K562 (cell line): ENCODE results near the gene RFESD. TPM values are rescaled to one million over a fixed set of nuclear protein-coding genes. Genes with fewer than 3 reads are reported as not detected.

Experiments
- ATAC-seq: fragments of 200-7000 bp; cut with Tn5 transposase; 3 replicates; pipeline ENCODE4 v1.9.1; 2020; ENCODE audit warnings: moderate library complexity
- BruUV-seq: library from RNA; stranded (reverse); fragments of 400-500 nt; replicated peaks from 2 replicates; lab custom pipeline; 2021; lab: Mats Ljungman, UMichigan
- CTCF ChIA-PET: fragments of 300-600 bp; formaldehyde crosslinking; extraction: SDS; loops from one replicate; lab custom pipeline; 2021; ENCODE audit warnings: low intra/inter-chr PET ratio; lab: Yijun Ruan, JAX
- POLR2A ChIA-PET: fragments of 300-600, 350-650 bp; sonication (Branson Sonifier 250); formaldehyde crosslinking; extraction: SDS; loops from one replicate; lab custom pipeline; 2021; ENCODE audit warnings: antibody characterized with exemption, inconsistent platforms; lab: Yijun Ruan, JAX
- DNase-seq, 4 experiments: peaks; one replicate each; pipeline versions ENCODE4 v3.0.0 to v3.0.0-alpha.2; 2011 to 2018; ENCODE audit warnings: low spot score in 3 of 4, mixed read lengths in 3 of 4; ENCODE audit errors: extremely low read depth in 1 of 4
- FAIRE-seq: peaks from 2 replicates; lab custom pipeline; 2011; peaks lifted over from hg19 to GRCh38; lab: Jason Lieb, UNC
- H2AFZ ChIP-seq: 2 replicates; pipeline ENCODE4 v1.6.0; 2011; ENCODE audit warnings: low read depth, low read length, control low read depth, inconsistent platforms
- H3K27ac ChIP-seq: fragments of 200-600 bp; 3 replicates; pipeline ENCODE4 v1.8.0; 2011; ENCODE audit warnings: low read depth, mild to moderate bottlenecking, control low read depth, inconsistent platforms, low read length, moderate library complexity, mixed read lengths; ENCODE audit errors: extremely low read depth
- H3K27me3 ChIP-seq, 2 experiments: fragments of 300-600 bp in 1 of 2; 2 replicates in 1 of 2; 3 replicates in 1 of 2; pipeline versions ENCODE4 v1.6.0 to v1.8.0; 2011; ENCODE audit warnings: inconsistent platforms in 2 of 2, low read length in 2 of 2, mild to moderate bottlenecking in 1 of 2, mixed read lengths in 1 of 2, moderate library complexity in 1 of 2; ENCODE audit not compliant: control insufficient read depth in 2 of 2, insufficient read depth in 2 of 2
- H3K36me3 ChIP-seq: fragments of 300-600 bp; 3 replicates; pipeline ENCODE4 v1.8.0; 2011; ENCODE audit warnings: mild to moderate bottlenecking, low read length, inconsistent platforms; ENCODE audit not compliant: control insufficient read depth, insufficient read depth
- H3K4me1 ChIP-seq, 2 experiments: fragments of 200-600 bp in 1 of 2; replicated peaks in 1 of 2; 2 replicates in 1 of 2; 3 replicates in 1 of 2; pipeline versions ENCODE4 v1.5.1 to v1.8.0; 2011; ENCODE audit warnings: inconsistent platforms in 2 of 2, low read length in 2 of 2, mild to moderate bottlenecking in 1 of 2, mixed read lengths in 1 of 2, moderate library complexity in 1 of 2; ENCODE audit not compliant: control insufficient read depth in 2 of 2, insufficient read depth in 2 of 2
- H3K4me2 ChIP-seq: 2 replicates; pipeline ENCODE4 v1.6.1; 2011; ENCODE audit warnings: low read length, control low read depth, inconsistent platforms, mixed read lengths; ENCODE audit not compliant: insufficient read depth
- H3K4me3 ChIP-seq: fragments of 200-600 bp; sonication (generic), shearing (Covaris generic); 2 replicates; pipeline ENCODE4 v1.5.1; 2016; ENCODE audit warnings: control low read depth, inconsistent platforms
- H3K79me2 ChIP-seq: fragments of 200-600 bp; 3 replicates; pipeline ENCODE4 v1.8.0; 2011; ENCODE audit warnings: low read length, inconsistent platforms; ENCODE audit not compliant: control insufficient read depth, insufficient read depth
- H3K9ac ChIP-seq, 2 experiments: 2 replicates each; pipeline versions ENCODE4 v1.6.0 to v1.6.1; 2011; ENCODE audit warnings: low read depth in 2 of 2, low read length in 2 of 2, control low read depth in 1 of 2, inconsistent platforms in 1 of 2, mild to moderate bottlenecking in 1 of 2, mixed read lengths in 1 of 2; ENCODE audit not compliant: insufficient read depth in 1 of 2
- H3K9me1 ChIP-seq: one replicate; pipeline ENCODE4 v1.6.0; 2011; ENCODE audit warnings: inconsistent platforms, mild to moderate bottlenecking, low read length, moderate library complexity; ENCODE audit not compliant: control insufficient read depth, insufficient read depth
- H3K9me3 ChIP-seq: replicated peaks from 2 replicates; pipeline ENCODE4 v1.5.1; 2011; ENCODE audit warnings: low read depth, low read length, inconsistent platforms; ENCODE audit not compliant: control insufficient read depth, insufficient read depth
- H4K20me1 ChIP-seq: replicated peaks from 2 replicates; pipeline ENCODE4 v1.6.1; 2011; ENCODE audit warnings: low read length, inconsistent platforms, mixed read lengths; ENCODE audit not compliant: control insufficient read depth, insufficient read depth
- C11orf30 ChIP-seq: fragments of 450-650 bp; IDR thresholded peaks from 2 replicates; pipeline ENCODE4 v1.6.1; 2016; ENCODE audit warnings: low read depth, mild to moderate bottlenecking
- CTBP1 ChIP-seq: fragments of 450-650 bp; IDR thresholded peaks from 2 replicates; pipeline ENCODE4 v1.6.1; 2016; ENCODE audit warnings: borderline replicate concordance
- ILF3 ChIP-seq: fragments of 450-650 bp; IDR thresholded peaks from 2 replicates; pipeline ENCODE4 v1.6.1; 2018; ENCODE audit warnings: antibody characterized with exemption, mild to moderate bottlenecking, moderate library complexity, borderline replicate concordance
- PURB ChIP-seq: sonication (generic); formaldehyde crosslinking; IDR thresholded peaks from 2 replicates; pipeline ENCODE4 v1.9.0; 2021; ENCODE audit warnings: low read depth, mild to moderate bottlenecking, missing genetic modification reagents
- SMARCE1 ChIP-seq: fragments of 450-650 bp; IDR thresholded peaks from 2 replicates; pipeline ENCODE4 v1.7.1; 2016; ENCODE audit warnings: mild to moderate bottlenecking
- TBL1XR1 ChIP-seq, 2 experiments: IDR thresholded peaks; 2 replicates each; pipeline ENCODE4 v1.6.1; 2012; ENCODE audit warnings: improper control_type of control experiment in 2 of 2, low read length in 2 of 2, mild to moderate bottlenecking in 1 of 2
- TBP ChIP-seq: optimal IDR thresholded peaks from 2 replicates; pipeline ENCODE3; 2011; ENCODE audit warnings: low read depth, low read length, improper control_type of control experiment
- TCF3 ChIP-seq: sonication (generic); formaldehyde crosslinking; IDR thresholded peaks from 2 replicates; pipeline ENCODE4 v1.4.0; 2020; ENCODE audit warnings: mild to moderate bottlenecking, missing genetic modification reagents
- TFAP4 ChIP-seq: sonication (generic); formaldehyde crosslinking; IDR thresholded peaks from 2 replicates; pipeline ENCODE4 v1.8.0; 2022; ENCODE audit warnings: missing genetic modification reagents, mild to moderate bottlenecking, moderate library complexity, borderline replicate concordance
- TRIM28 ChIP-seq: fragments of 450-650 bp; IDR thresholded peaks from 2 replicates; pipeline ENCODE4 v1.6.1; 2017
- ZEB2 ChIP-seq: fragments of 450-650 bp; IDR thresholded peaks from 2 replicates; pipeline ENCODE4 v1.6.1; 2016
- ZNF232 ChIP-seq: sonication (generic); formaldehyde crosslinking; IDR thresholded peaks from 2 replicates; pipeline ENCODE4 v1.8.0; 2022; ENCODE audit warnings: mild to moderate bottlenecking, missing genetic modification reagents
- ZNF316 ChIP-seq: fragments of 450-650 bp; IDR thresholded peaks from 2 replicates; pipeline ENCODE4 v1.6.1; 2016
- ZNF398 ChIP-seq: fragments of 250-450 bp; sonication (Bioruptor Pico); IDR thresholded peaks from 2 replicates; pipeline ENCODE4 v1.8.0; 2021; ENCODE audit warnings: moderate library complexity, mild to moderate bottlenecking, inconsistent platforms
- ZNF586 ChIP-seq: fragments of 450-650 bp; formaldehyde crosslinking; conservative IDR thresholded peaks from 2 replicates; pipeline ENCODE4 v1.4.0; 2020; ENCODE audit warnings: mild to moderate bottlenecking, moderate library complexity
- WGBS: fragments of 100-300 bp; shearing (Covaris generic); methylation state at CpG from one replicate; pipeline ENCODE4 v1.1.6; 2016; ENCODE audit warnings: low coverage, mixed read lengths; ENCODE audit not compliant: insufficient coverage; ENCODE audit errors: missing lambda C conversion rate; 5-methylcytosine and 5-hydroxymethylcytosine counted together
- in situ Hi-C: fragments of 300-500 bp; cut with MboI; formaldehyde crosslinking; loops from 4 replicates; pipeline ENCODE4 v1.15.0; 2018; ENCODE audit warnings: inconsistent platforms, mixed read lengths
- intact Hi-C: fragments of 100-400 bp; cut with micrococcal nuclease; formaldehyde crosslinking; loops from 2 replicates; pipeline ENCODE4 v1.14.2; 2022
- polyA plus RNA-seq, 8 experiments: library from polyadenylated mRNA; depleted of rRNA in 4 of 8; stranded (reverse) in 5 of 8; unstranded in 3 of 8; fragments of >200 nt; fragmentation: Nextera tagmentation in 2 of 8; fragmentation: Illumina TruSeq in 1 of 8; extraction: Ambion mirVana in 2 of 8; extraction: Trizol in 1 of 8; gene quantifications; 2 replicates each; pipeline versions ENCODE4 v1.2.1 to v1.2.3, GENCODE V29; 2011 to 2014; ENCODE audit warnings: inconsistent platforms in 1 of 8, missing spikeins in 1 of 8
- total RNA-seq, 7 experiments: library from RNA; depleted of rRNA in 6 of 7; stranded (reverse); fragments of >200 nt in 6 of 7; fragmentation: Illumina TruSeq in 2 of 7; extraction: Trizol in 2 of 7; gene quantifications; 2 replicates each; pipeline versions ENCODE4 v1.2.1 to v1.2.3, GENCODE V29; 2011 to 2021; ENCODE audit warnings: low replicate concordance in 1 of 7

RFESD gene
- total and polyA plus RNA-seq, 9 of the 15 experiments (the other 6 are each of a cell fraction or from before 2014, with no cell fraction given) = 62.3 to 600 (median 140) TPM

- Histone ChIP-seq H3K4me3 (no peak overlapping the region), H3K4me1 (peaks cover 4 to 14% of the 10 kb centered on the region in 2 experiments; a peak in 3 of 5 replicates), H3K9me1 (no peaks in the 10 kb centered on the region), H3K36me3 (peaks cover 81% of the 10 kb centered on the region), H3K9me3 (no peaks in the 10 kb centered on the region), H3K27me3 (no peaks in the 10 kb centered on the region), H3K4me2 (no peak overlapping the region), H3K9ac (no peak overlapping the region), H4K20me1 (no peaks in the 10 kb centered on the region), H2AFZ (no peak overlapping the region), H3K27ac (no peak overlapping the region), H3K79me2 (peaks cover 51% of the 10 kb centered on the region)
- TF ChIP-seq ZEB2 = no peak
- TF ChIP-seq TBP = no peak
- no peak for TF ChIP-seq ILF3
- TF ChIP-seq TRIM28 = no peak
- TF ChIP-seq CTBP1 = no peak
- TF ChIP-seq C11orf30 = peak; percentile 62
- no peak for TF ChIP-seq TBL1XR1 (IDR thresholded peaks at IDR 0.05; ENCODE audit: low read length in 2 of 2)
- no peak for TF ChIP-seq SMARCE1
- TF ChIP-seq TCF3 (CRISPR knock-in tag) = no peak
- TF ChIP-seq TFAP4 (CRISPR knock-in tag) = no peak
- TF ChIP-seq ZNF586 (CRISPR knock-in tag) = no peak
- TF ChIP-seq PURB (CRISPR knock-in tag) = no peak
- TF ChIP-seq ZNF232 (CRISPR knock-in tag) = no peak
- no peak for TF ChIP-seq ZNF398 (CRISPR knock-in tag)
- TF ChIP-seq ZNF316 = peak; percentile 76
- intact Hi-C loops = no loop called here
- in situ Hi-C loops = no loop called here
- no TSS peak for BruUV-seq
- DNase-seq = no peak
- ChIA-PET CTCF (no interaction called here), POLR2A (interaction anchor here (0.6 to 1.5 kb wide), 4 partner anchors 7 to 119 kb away, joined by 3 to 6 read pairs (median 4); partner anchors contain the start of gene RFESD)
- ATAC-seq = no peak
- no peak for FAIRE-seq
- 82% methylated on average over 3 of the region's 3 CpGs for WGBS
Observed at GRCh38 chr5:95654196-95654595, 7.6 kb downstream of the RFESD start.
